Right atrium auricular region (tissue), 2 donors: ENCODE data around the gene OR1I1. TPM values are rescaled to one million over a fixed set of nuclear protein-coding genes. Genes with fewer than 3 reads are reported as not detected.

ENCODE experiments used
- DNase-seq: peaks from one replicate; pipeline ENCODE4 v3.0.0-alpha.2; 2019; ENCODE audit warnings: low spot score
- H3K27ac ChIP-seq, 2 donors: fragments of 200-600 bp; sonication (generic); 1 replicate in 1 of 2; 2 replicates in 1 of 2; pipeline ENCODE4 v1.5.1; 2016 to 2019
- H3K27me3 ChIP-seq, 2 donors: fragments of 200-600 bp; sonication (generic); one replicate each; pipeline versions ENCODE4 v1.5.1 to v1.6.0; 2017 to 2019
- H3K36me3 ChIP-seq: fragments of 200-600 bp; sonication (generic); one replicate; pipeline ENCODE4 v1.5.1; 2016
- H3K4me1 ChIP-seq, 2 donors: fragments of 200-600 bp; sonication (generic); one replicate each; pipeline versions ENCODE4 v1.5.1 to v1.6.0; 2017 to 2019
- H3K4me3 ChIP-seq, 2 donors: fragments of 200-600 bp; sonication (generic); 1 replicate in 1 of 2; 2 replicates in 1 of 2; pipeline ENCODE4 v1.5.1; 2017 to 2019; ENCODE audit warnings: mild to moderate bottlenecking in 1 of 2, moderate library complexity in 1 of 2
- H3K9me3 ChIP-seq, 2 donors: fragments of 200-600 bp; sonication (generic); one replicate each; pipeline ENCODE4 v1.5.1; 2019
- CTCF ChIP-seq, 2 donors: fragments of 200-600 bp; sonication (generic); IDR thresholded peaks; one replicate each; pipeline ENCODE4 v1.5.1; 2019; ENCODE audit warnings: antibody characterized with exemption in 2 of 2
- total RNA-seq, 2 donors: library from RNA; depleted of rRNA; stranded (reverse); fragments of >200 nt; gene quantifications; one replicate each; pipeline ENCODE4 v1.1.0, GENCODE V29; 2016

OR1I1 gene
- total RNA-seq, 2 donors from 2014 or later: not detected

GRCh38 chr19:15118248-15118647 lies 36.2 kb downstream of the OR1I1 start:
- no peak for DNase-seq
- Histone ChIP-seq H3K4me1 (peaks cover 0 to 33% of the 10 kb centered on the region in 2 donors), H3K27ac (no peak overlapping the region), H3K36me3 (peaks cover 95% of the 10 kb centered on the region), H3K9me3 (no peaks in the 10 kb centered on the region), H3K4me3 (no peak overlapping the region), H3K27me3 (no peaks in the 10 kb centered on the region)
- TF ChIP-seq CTCF (IDR thresholded peaks at IDR 0.05): no peak

- no peak overlapping the region for H3K27ac ChIP-seq
- H3K27me3 ChIP-seq: no peaks in the 10 kb centered on the region
- H3K9me3 ChIP-seq: no peaks in the 10 kb centered on the region
- peaks cover 0 to 37% of the 10 kb centered on the region in 2 donors for H3K4me1 ChIP-seq
- no peak for DNase-seq
- no peak overlapping the region for H3K4me3 ChIP-seq
- TF ChIP-seq CTCF (IDR thresholded peaks at IDR 0.05): no peak
- peaks cover 88% of the 10 kb centered on the region for H3K36me3 ChIP-seq
Measured at GRCh38 chr19:15118789-15119494, 36.9 kb downstream of the OR1I1 start.

GRCh38 chr19:15120135-15121026 lies 38.4 kb downstream of the OR1I1 start:
- TF ChIP-seq CTCF (IDR thresholded peaks at IDR 0.05): no peak
- Histone ChIP-seq H3K27me3 (no peaks in the 10 kb centered on the region), H3K4me3 (no peak overlapping the region), H3K27ac (no peak overlapping the region), H3K9me3 (no peaks in the 10 kb centered on the region), H3K36me3 (peaks cover 75% of the 10 kb centered on the region), H3K4me1 (peaks cover 0 to 34% of the 10 kb centered on the region in 2 donors)
- DNase-seq: no peak

GRCh38 chr19:15122331-15123030 lies 40.5 kb downstream of the OR1I1 start:
- Histone ChIP-seq H3K36me3 (peaks cover 54% of the 10 kb centered on the region), H3K27ac (peak overlapping the region in 1 of 2 donors; percentile 96), H3K4me1 (peaks cover 0 to 30% of the 10 kb centered on the region in 2 donors), H3K9me3 (no peaks in the 10 kb centered on the region), H3K4me3 (no peak overlapping the region), H3K27me3 (no peaks in the 10 kb centered on the region)
- TF ChIP-seq CTCF (IDR thresholded peaks at IDR 0.05): no peak
- no peak for DNase-seq

- Histone ChIP-seq H3K9me3 (no peaks in the 10 kb centered on the region), H3K27ac (peak overlapping the region; percentile 94 to 96), H3K27me3 (no peaks in the 10 kb centered on the region), H3K36me3 (peaks cover 46% of the 10 kb centered on the region), H3K4me1 (peaks cover 0 to 30% of the 10 kb centered on the region in 2 donors), H3K4me3 (no peak overlapping the region)
- no peak for TF ChIP-seq CTCF (IDR thresholded peaks at IDR 0.05)
- no peak for DNase-seq
Measured at GRCh38 chr19:15123031-15123890, 41.2 kb downstream of the OR1I1 start.
